ENCODE measurements around the gene PRKN.

DNA sequence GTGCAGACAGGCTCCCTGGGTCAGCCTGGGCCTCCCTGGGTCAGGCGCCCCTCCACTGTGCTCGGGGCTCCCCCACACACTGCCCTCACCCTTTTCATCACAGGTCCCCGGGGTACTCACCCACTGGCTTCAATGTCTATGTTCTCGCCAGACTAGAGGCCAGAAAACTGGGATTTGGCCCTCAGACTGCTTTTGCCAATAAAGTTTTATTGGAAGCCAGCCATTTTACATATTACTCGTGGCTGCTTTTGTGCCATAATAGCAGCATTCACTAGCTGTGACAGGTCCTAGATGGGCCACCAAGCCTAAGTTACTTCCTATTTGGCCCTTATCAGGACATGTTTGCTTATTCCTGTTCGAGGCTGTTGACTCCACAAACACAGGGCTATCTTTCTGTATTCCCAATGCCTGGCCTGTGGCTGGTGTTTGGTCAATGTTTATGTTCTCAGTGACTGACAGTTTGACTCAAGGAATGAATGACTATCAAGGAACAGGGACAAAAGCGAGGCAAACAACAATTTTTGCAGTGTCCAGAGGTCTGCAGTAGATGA, 928.6 kb downstream of the PRKN start:
- TF ChIP-seq RBAK (tag by site-specific recombination; IDR thresholded peaks at IDR 0.05) (no peak), SP2 (tag by site-specific recombination; IDR thresholded peaks at IDR 0.05) (no peak), HOXA7 (CRISPR knock-in tag; IDR thresholded peaks at IDR 0.05; ENCODE audit: borderline replicate concordance) (no peak), KLF10 (tag by site-specific recombination; IDR thresholded peaks at IDR 0.05) (no peak), ZNF341 (tag by site-specific recombination; IDR thresholded peaks at IDR 0.05; ENCODE audit: low read depth) (no peak), ZNF354C (tag by site-specific recombination; IDR thresholded peaks at IDR 0.05; ENCODE audit: borderline replicate concordance, low read depth) (no peak), ZNF791 (tag by site-specific recombination; IDR thresholded peaks at IDR 0.05) (no peak), ZNF311 (tag by site-specific recombination; IDR thresholded peaks at IDR 0.05; ENCODE audit: borderline replicate concordance) (no peak), YY1 (tag by site-specific recombination; IDR thresholded peaks at IDR 0.05) (no peak)
- TF ChIP-seq, protein P1, sequence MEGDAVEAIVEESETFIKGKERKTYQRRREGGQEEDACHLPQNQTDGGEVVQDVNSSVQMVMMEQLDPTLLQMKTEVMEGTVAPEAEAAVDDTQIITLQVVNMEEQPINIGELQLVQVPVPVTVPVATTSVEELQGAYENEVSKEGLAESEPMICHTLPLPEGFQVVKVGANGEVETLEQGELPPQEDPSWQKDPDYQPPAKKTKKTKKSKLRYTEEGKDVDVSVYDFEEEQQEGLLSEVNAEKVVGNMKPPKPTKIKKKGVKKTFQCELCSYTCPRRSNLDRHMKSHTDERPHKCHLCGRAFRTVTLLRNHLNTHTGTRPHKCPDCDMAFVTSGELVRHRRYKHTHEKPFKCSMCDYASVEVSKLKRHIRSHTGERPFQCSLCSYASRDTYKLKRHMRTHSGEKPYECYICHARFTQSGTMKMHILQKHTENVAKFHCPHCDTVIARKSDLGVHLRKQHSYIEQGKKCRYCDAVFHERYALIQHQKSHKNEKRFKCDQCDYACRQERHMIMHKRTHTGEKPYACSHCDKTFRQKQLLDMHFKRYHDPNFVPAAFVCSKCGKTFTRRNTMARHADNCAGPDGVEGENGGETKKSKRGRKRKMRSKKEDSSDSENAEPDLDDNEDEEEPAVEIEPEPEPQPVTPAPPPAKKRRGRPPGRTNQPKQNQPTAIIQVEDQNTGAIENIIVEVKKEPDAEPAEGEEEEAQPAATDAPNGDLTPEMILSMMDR (tag by site-specific recombination; IDR thresholded peaks at IDR 0.05): no peak
- TF ChIP-seq, protein P2, sequence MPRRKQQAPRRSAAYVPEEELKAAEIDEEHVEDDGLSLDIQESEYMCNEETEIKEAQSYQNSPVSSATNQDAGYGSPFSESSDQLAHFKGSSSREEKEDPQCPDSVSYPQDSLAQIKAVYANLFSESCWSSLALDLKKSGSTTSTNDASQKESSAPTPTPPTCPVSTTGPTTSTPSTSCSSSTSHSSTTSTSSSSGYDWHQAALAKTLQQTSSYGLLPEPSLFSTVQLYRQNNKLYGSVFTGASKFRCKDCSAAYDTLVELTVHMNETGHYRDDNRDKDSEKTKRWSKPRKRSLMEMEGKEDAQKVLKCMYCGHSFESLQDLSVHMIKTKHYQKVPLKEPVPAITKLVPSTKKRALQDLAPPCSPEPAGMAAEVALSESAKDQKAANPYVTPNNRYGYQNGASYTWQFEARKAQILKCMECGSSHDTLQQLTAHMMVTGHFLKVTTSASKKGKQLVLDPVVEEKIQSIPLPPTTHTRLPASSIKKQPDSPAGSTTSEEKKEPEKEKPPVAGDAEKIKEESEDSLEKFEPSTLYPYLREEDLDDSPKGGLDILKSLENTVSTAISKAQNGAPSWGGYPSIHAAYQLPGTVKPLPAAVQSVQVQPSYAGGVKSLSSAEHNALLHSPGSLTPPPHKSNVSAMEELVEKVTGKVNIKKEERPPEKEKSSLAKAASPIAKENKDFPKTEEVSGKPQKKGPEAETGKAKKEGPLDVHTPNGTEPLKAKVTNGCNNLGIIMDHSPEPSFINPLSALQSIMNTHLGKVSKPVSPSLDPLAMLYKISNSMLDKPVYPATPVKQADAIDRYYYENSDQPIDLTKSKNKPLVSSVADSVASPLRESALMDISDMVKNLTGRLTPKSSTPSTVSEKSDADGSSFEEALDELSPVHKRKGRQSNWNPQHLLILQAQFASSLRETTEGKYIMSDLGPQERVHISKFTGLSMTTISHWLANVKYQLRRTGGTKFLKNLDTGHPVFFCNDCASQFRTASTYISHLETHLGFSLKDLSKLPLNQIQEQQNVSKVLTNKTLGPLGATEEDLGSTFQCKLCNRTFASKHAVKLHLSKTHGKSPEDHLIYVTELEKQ (tag by site-specific recombination; IDR thresholded peaks at IDR 0.05; ENCODE audit: borderline replicate concordance): no peak
- TF ChIP-seq, protein P3, sequence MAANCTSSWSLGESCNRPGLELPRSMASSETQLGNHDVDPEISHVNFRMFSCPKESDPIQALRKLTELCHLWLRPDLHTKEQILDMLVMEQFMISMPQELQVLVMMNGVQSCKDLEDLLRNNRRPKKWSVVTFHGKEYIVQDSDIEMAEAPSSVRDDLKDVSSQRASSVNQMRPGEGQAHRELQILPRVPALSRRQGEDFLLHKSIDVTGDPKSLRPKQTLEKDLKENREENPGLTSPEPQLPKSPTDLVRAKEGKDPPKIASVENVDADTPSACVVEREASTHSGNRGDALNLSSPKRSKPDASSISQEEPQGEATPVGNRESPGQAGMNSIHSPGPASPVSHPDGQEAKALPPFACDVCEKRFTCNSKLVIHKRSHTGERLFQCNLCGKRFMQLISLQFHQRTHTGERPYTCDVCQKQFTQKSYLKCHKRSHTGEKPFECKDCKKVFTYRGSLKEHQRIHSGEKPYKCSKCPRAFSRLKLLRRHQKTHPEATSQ (tag by site-specific recombination; IDR thresholded peaks at IDR 0.05): no peak
- TF ChIP-seq, protein P4, sequence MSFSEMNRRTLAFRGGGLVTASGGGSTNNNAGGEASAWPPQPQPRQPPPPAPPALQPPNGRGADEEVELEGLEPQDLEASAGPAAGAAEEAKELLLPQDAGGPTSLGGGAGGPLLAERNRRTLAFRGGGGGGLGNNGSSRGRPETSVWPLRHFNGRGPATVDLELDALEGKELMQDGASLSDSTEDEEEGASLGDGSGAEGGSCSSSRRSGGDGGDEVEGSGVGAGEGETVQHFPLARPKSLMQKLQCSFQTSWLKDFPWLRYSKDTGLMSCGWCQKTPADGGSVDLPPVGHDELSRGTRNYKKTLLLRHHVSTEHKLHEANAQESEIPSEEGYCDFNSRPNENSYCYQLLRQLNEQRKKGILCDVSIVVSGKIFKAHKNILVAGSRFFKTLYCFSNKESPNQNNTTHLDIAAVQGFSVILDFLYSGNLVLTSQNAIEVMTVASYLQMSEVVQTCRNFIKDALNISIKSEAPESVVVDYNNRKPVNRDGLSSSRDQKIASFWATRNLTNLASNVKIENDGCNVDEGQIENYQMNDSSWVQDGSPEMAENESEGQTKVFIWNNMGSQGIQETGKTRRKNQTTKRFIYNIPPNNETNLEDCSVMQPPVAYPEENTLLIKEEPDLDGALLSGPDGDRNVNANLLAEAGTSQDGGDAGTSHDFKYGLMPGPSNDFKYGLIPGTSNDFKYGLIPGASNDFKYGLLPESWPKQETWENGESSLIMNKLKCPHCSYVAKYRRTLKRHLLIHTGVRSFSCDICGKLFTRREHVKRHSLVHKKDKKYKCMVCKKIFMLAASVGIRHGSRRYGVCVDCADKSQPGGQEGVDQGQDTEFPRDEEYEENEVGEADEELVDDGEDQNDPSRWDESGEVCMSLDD (tag by site-specific recombination; IDR thresholded peaks at IDR 0.05): no peak
- TF ChIP-seq, protein P5, sequence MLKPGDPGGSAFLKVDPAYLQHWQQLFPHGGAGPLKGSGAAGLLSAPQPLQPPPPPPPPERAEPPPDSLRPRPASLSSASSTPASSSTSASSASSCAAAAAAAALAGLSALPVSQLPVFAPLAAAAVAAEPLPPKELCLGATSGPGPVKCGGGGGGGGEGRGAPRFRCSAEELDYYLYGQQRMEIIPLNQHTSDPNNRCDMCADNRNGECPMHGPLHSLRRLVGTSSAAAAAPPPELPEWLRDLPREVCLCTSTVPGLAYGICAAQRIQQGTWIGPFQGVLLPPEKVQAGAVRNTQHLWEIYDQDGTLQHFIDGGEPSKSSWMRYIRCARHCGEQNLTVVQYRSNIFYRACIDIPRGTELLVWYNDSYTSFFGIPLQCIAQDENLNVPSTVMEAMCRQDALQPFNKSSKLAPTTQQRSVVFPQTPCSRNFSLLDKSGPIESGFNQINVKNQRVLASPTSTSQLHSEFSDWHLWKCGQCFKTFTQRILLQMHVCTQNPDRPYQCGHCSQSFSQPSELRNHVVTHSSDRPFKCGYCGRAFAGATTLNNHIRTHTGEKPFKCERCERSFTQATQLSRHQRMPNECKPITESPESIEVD (tag by site-specific recombination; IDR thresholded peaks at IDR 0.05): no peak
